ENCODE data around the gene AKAP9. TPM values are rescaled to one million over a fixed set of nuclear protein-coding genes. Genes with fewer than 3 reads are reported as not detected.
A peak's percentile ranks its signal among the peaks of the same experiment; 100 is the strongest.

The AKAP9 gene
- total RNA-seq, 1 donor from 2014 or later, result 85.3 TPM

- Histone ChIP-seq H3K27me3 (no peaks in the 10 kb centered on the region), H3K36me3 (peaks cover 76% of the 10 kb centered on the region), H3K4me3 (no peak overlapping the region), H3K27ac (no peak overlapping the region), H3K9me3 (no peaks in the 10 kb centered on the region), H3K4me1 (no peaks in the 10 kb centered on the region)
- ATAC-seq (no peak), DNase-seq (no peak)
- TF ChIP-seq CTCF (IDR thresholded peaks at IDR 0.05), result no peak
- intact Hi-C loops (cut with DNase I), result no loop called here
These were observed 103.5 kb downstream of the AKAP9 start for GRCh38 chr7:92044148-92044547.

GRCh38 chr7:92044940-92045339 is 104.3 kb downstream of the AKAP9 start:
- TF ChIP-seq CTCF (IDR thresholded peaks at IDR 0.05), result no peak
- ATAC-seq (no peak), DNase-seq (no peak)
- Histone ChIP-seq H3K9me3 (no peaks in the 10 kb centered on the region), H3K27me3 (no peaks in the 10 kb centered on the region), H3K36me3 (peaks cover 68% of the 10 kb centered on the region), H3K4me1 (no peaks in the 10 kb centered on the region), H3K27ac (no peak overlapping the region), H3K4me3 (no peak overlapping the region)
- intact Hi-C loops (cut with DNase I), result no loop called here

- ATAC-seq (no peak), DNase-seq (no peak)
- Histone ChIP-seq H3K27me3 (no peaks in the 10 kb centered on the region), H3K27ac (no peak overlapping the region), H3K4me1 (no peaks in the 10 kb centered on the region), H3K36me3 (peaks cover 43% of the 10 kb centered on the region), H3K4me3 (no peak overlapping the region), H3K9me3 (no peaks in the 10 kb centered on the region)
- TF ChIP-seq CTCF (IDR thresholded peaks at IDR 0.05), result no peak
- intact Hi-C loops (cut with DNase I), result no loop called here
These were observed 111.0 kb downstream of the AKAP9 start for GRCh38 chr7:92051655-92052054.

- Histone ChIP-seq H3K4me1 (no peaks in the 10 kb centered on the region), H3K9me3 (no peaks in the 10 kb centered on the region), H3K4me3 (no peak overlapping the region), H3K36me3 (peaks cover 38% of the 10 kb centered on the region), H3K27me3 (no peaks in the 10 kb centered on the region), H3K27ac (no peak overlapping the region)
- TF ChIP-seq CTCF (IDR thresholded peaks at IDR 0.05), result no peak
- DNase-seq, result no peak
- no peak for ATAC-seq
- intact Hi-C loops (cut with DNase I), result no loop called here
These were observed 111.5 kb downstream of the AKAP9 start for GRCh38 chr7:92052159-92052558.

- Histone ChIP-seq H3K9me3 (no peaks in the 10 kb centered on the region), H3K4me3 (no peak overlapping the region), H3K4me1 (no peaks in the 10 kb centered on the region), H3K27me3 (no peaks in the 10 kb centered on the region), H3K27ac (no peak overlapping the region), H3K36me3 (peaks cover 33% of the 10 kb centered on the region)
- DNase-seq, result no peak
- peak; percentile 38 for ATAC-seq
- intact Hi-C loops (cut with DNase I), result no loop called here
- TF ChIP-seq CTCF (IDR thresholded peaks at IDR 0.05), result no peak
These were observed 112.0 kb downstream of the AKAP9 start for GRCh38 chr7:92052684-92053083.

GRCh38 chr7:92053312-92053711 is 112.7 kb downstream of the AKAP9 start:
- no peak for TF ChIP-seq CTCF (IDR thresholded peaks at IDR 0.05)
- intact Hi-C loops (cut with DNase I), result no loop called here
- DNase-seq (no peak), ATAC-seq (peak; percentile 62)
- no peak overlapping the region for H3K27ac ChIP-seq
- H3K9me3 ChIP-seq, result no peaks in the 10 kb centered on the region
- H3K4me3 ChIP-seq, result no peak overlapping the region
- peaks cover 6% of the 10 kb centered on the region for H3K4me1 ChIP-seq
- H3K36me3 ChIP-seq, result peaks cover 31% of the 10 kb centered on the region
- H3K27me3 ChIP-seq, result no peaks in the 10 kb centered on the region

Measured in upper lobe of right lung (tissue), 1 donor.